ENCODE measurements around the gene TMCC1.

The TMCC1 gene

GRCh38 chr3:129657261-129658046 is 236.1 kb downstream of the TMCC1 start:
- ChIA-PET CTCF (no interaction called here), POLR2A (no interaction called here)
- TF ChIP-seq L3MBTL2 (conservative IDR thresholded peaks at IDR 0.05) (no peak), BHLHE40 (IDR thresholded peaks at IDR 0.05; ENCODE audit: borderline replicate concordance) (no peak)
- no peak for DNase-seq (ENCODE audit: extremely low spot score)

GRCh38 chr3:129656659-129657247 is 236.8 kb downstream of the TMCC1 start:
- POLR2A ChIA-PET = no interaction called here
- DNase-seq (ENCODE audit: extremely low spot score) = no peak
- CTCF ChIA-PET = no interaction called here
- TF ChIP-seq CTBP1 (IDR thresholded peaks at IDR 0.05; ENCODE audit: borderline replicate concordance) = no peak
- no peak for TF ChIP-seq FOXM1 (IDR thresholded peaks at IDR 0.05; ENCODE audit: borderline replicate concordance)
- no peak for TF ChIP-seq BHLHE40 (IDR thresholded peaks at IDR 0.05; ENCODE audit: borderline replicate concordance)
- TF ChIP-seq SP1 (IDR thresholded peaks at IDR 0.05) = no peak
- no peak for TF ChIP-seq PKNOX1 (IDR thresholded peaks at IDR 0.05)
- no peak for TF ChIP-seq SUZ12 (IDR thresholded peaks at IDR 0.05)

- CTCF ChIA-PET = no interaction called here
- no peak for DNase-seq (ENCODE audit: extremely low spot score)
- POLR2A ChIA-PET = interaction anchor here (0.6 kb wide), 1 partner anchor 242 kb away, joined by 3 read pairs; no protein-coding TSS in a partner anchor
- TF ChIP-seq PKNOX1 (IDR thresholded peaks at IDR 0.05) = no peak
- TF ChIP-seq SUZ12 (IDR thresholded peaks at IDR 0.05) = no peak
- no peak for TF ChIP-seq TARDBP (IDR thresholded peaks at IDR 0.05)
Observed at GRCh38 chr3:129655291-129655700, 238.2 kb downstream of the TMCC1 start.

GRCh38 chr3:129654131-129654530 is 239.4 kb downstream of the TMCC1 start:
- DNase-seq (ENCODE audit: extremely low spot score) = no peak
- TF ChIP-seq FOXK2 (IDR thresholded peaks at IDR 0.05) (no peak), FOXM1 (IDR thresholded peaks at IDR 0.05; ENCODE audit: borderline replicate concordance) (no peak), NFRKB (IDR thresholded peaks at IDR 0.05) (no peak), SP1 (IDR thresholded peaks at IDR 0.05) (no peak), TARDBP (IDR thresholded peaks at IDR 0.05) (no peak), LEF1 (IDR thresholded peaks at IDR 0.05; ENCODE audit: borderline replicate concordance) (no peak), CTBP1 (IDR thresholded peaks at IDR 0.05; ENCODE audit: borderline replicate concordance) (no peak), ZNF384 (IDR thresholded peaks at IDR 0.05) (no peak), HDGF (IDR thresholded peaks at IDR 0.05; ENCODE audit: borderline replicate concordance) (no peak), ARNT (IDR thresholded peaks at IDR 0.05) (no peak), SUZ12 (IDR thresholded peaks at IDR 0.05) (no peak), BHLHE40 (IDR thresholded peaks at IDR 0.05; ENCODE audit: borderline replicate concordance) (no peak), FOXA1 (IDR thresholded peaks at IDR 0.05) (no peak), L3MBTL2 (conservative IDR thresholded peaks at IDR 0.05) (no peak), PKNOX1 (IDR thresholded peaks at IDR 0.05) (no peak), ELF4 (IDR thresholded peaks at IDR 0.05) (no peak)
- POLR2A ChIA-PET = no interaction called here
- CTCF ChIA-PET = no interaction called here

GRCh38 chr3:129653019-129653418 is 240.5 kb downstream of the TMCC1 start:
- DNase-seq (ENCODE audit: extremely low spot score) = no peak
- ChIA-PET CTCF (interaction anchor here (0.6 kb wide), 2 partner anchors 168 to 289 kb away, joined by 3 read pairs; no protein-coding TSS in a partner anchor), POLR2A (no interaction called here)
- TF ChIP-seq TARDBP (IDR thresholded peaks at IDR 0.05) (no peak), ELF4 (IDR thresholded peaks at IDR 0.05) (no peak), CTBP1 (IDR thresholded peaks at IDR 0.05; ENCODE audit: borderline replicate concordance) (no peak), SUZ12 (IDR thresholded peaks at IDR 0.05) (no peak), SP1 (IDR thresholded peaks at IDR 0.05) (no peak), HDGF (IDR thresholded peaks at IDR 0.05; ENCODE audit: borderline replicate concordance) (no peak), BHLHE40 (IDR thresholded peaks at IDR 0.05; ENCODE audit: borderline replicate concordance) (no peak), FOXA1 (IDR thresholded peaks at IDR 0.05) (no peak), NFRKB (IDR thresholded peaks at IDR 0.05) (no peak), LEF1 (IDR thresholded peaks at IDR 0.05; ENCODE audit: borderline replicate concordance) (no peak), ZNF384 (IDR thresholded peaks at IDR 0.05) (no peak), PKNOX1 (IDR thresholded peaks at IDR 0.05) (no peak), ARNT (IDR thresholded peaks at IDR 0.05) (no peak), FOXK2 (IDR thresholded peaks at IDR 0.05) (no peak), L3MBTL2 (conservative IDR thresholded peaks at IDR 0.05) (no peak), FOXM1 (IDR thresholded peaks at IDR 0.05; ENCODE audit: borderline replicate concordance) (no peak)
